NCI-H2107 treated with DMSO at 0.1 percent for 48 hours (cell line): ENCODE measurements around the gene NELFA.
"Not testable (repeated sequence)": the region's sequence is repeated elsewhere in the genome, so short reads cannot be mapped to it uniquely, and the experiment has no call there.

Source experiments
- DNase-seq: peaks from one replicate; lab custom pipeline; 2025; ENCODE audit not compliant: unreplicated experiment; lab: John Stamatoyannopoulos, UW

NELFA gene

DNA sequence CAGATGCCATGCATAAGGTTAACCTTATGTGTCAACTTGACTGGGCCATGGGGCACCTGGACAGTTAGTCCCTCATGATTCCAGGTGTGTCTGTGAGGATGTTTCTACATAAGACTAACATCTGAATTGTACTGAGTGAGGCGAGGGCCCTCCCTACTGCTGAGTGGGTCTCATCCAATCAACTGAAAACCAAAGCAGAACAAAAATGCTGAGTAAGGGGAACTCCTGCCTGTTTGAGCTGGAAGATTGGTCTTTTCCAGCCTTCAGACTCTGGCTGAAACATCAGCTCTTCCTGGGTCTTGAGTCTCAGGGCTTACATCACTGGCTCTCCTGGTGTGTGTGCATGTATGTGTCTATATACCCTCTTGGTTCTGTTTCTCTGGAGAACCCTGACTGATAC is 13.8 kb downstream of the NELFA start:
- no peak for DNase-seq

DNA sequence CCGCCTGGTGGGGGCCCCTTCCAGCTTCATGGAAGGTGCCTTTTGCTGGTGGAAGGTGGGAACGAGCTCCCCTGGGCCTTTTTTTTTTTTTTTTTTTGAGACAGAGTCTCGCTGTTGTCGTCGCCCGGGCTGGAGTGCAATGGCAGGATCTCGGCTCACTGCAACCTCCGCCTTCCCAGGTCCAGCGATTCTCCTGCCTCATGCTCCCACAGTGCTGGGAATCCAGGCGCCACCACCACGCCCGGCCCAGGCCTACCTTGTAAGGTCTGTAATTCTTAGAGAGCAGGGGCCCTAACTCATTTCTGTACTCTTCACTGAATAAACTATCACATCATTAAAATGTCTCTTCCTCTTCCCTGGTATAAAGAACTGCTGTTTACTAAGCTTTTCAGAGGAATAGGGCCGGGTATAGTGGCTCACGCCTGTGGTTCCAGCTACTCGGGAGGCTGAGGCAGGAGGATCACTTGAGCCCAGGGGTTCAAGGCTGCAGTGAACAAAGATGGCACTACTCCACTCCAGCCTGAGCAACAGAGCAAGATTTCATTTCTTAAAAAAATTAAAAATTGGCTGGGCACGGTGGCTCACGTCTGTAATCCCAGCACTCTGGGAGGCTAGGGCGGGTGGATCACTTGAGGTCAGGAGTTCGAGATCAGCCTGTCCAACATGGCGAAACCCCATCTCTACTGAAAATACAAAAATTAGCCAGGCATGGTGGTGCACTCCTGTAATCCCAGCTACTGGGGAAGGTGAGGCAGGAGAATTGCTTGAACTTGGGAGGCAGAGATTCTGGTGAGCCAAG is 14.9 kb downstream of the NELFA start:
- DNase-seq: not testable (repeated sequence)

DNA sequence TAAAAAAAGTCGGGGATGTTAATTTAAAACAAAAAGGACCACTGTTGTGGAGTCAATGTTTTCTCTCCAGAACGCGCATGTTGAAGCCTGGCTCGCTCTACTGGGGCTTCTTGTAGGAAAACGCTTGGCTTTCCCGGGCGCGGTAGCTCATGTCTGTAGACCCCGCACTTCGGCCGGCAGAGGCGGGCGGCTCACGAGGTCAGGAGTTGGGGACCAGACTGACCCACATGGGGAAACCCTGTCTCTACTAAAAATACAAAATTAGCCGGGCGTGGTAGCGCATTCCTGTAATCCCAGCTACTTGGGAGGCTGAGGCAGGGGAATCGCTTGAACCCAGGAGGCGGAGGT is 15.6 kb downstream of the NELFA start:
- DNase-seq: no peak

- no peak for DNase-seq
Observed at GRCh38 chr4:1992468-1993168, 16.2 kb downstream of the NELFA start.

- DNase-seq: no peak
Observed at GRCh38 chr4:1991596-1992434, 17.0 kb downstream of the NELFA start.

GRCh38 chr4:1991087-1991486 is 17.7 kb downstream of the NELFA start:
- DNase-seq: no peak

DNA sequence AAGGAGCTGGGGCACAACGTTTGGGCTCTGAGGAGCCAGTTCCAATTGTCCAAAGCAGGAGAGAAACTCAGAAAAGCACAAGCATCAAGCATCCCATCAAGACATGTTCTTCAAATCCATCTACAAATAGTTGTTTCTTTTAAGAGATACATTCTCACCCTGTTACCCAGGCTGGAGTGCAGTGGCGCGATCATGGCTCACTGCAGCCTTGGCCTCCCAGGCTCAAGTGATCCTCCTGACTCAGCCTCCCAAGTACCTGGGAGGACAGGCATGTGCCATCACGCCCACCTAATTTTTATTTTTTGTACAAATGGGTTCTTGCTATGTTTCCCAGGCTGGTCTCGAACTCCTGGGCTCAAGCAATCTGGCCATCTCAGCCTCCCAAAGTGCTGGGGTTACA is 18.1 kb downstream of the NELFA start:
- no peak for DNase-seq

DNA sequence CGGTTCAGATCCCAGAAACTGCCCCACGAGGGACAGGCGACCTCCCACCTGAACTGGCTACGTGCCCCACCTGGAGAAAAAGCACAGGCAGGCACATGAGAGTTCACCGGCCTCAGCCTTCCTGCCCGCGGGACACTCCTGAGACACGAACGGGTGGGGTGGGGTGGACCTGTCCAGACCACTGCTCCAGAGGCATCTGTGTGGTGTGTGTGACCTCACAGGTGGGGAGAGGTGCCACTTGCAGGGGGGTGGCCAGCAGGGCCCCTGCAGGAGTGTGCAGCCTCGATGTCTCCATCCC is 18.5 kb downstream of the NELFA start:
- DNase-seq: no peak

- DNase-seq: no peak
Observed at GRCh38 chr4:1989533-1990347, 19.0 kb downstream of the NELFA start.

GRCh38 chr4:1988327-1988724 is 20.4 kb downstream of the NELFA start:
- DNase-seq: no peak

GRCh38 chr4:1987721-1988326 is 20.9 kb downstream of the NELFA start:
- no peak for DNase-seq

- no peak for DNase-seq
Observed at GRCh38 chr4:1987296-1987695, 21.5 kb downstream of the NELFA start.

DNA sequence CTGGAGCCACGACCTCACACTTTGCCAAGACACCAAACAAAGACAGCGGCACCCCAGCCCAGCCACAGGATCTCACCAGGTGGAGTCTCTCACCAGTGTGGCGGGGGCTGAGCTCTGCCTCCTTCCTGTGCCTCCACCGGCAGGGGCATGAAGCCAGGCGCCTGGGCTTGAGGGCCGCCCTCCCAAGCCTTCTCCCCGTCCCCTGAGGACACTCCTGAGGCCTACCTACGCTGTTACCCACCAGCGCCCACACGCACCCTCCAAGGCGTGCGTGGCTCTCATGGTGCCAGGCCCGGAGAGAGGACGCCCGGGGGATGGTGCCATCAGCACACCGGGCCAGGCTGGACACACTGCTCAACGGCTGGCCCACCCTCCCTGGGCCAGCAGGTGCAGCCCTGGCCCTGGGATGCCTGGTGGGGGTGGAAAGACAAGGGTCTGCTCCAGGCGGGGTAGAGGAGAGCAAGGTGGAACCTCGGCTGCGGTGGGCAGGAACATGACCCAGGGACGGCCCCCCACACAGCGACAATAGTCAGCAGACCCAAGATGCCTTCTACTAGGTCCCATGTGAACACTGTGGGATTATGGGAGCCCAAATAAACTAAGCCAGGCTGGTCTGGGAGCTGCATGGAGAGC is 22.1 kb downstream of the NELFA start:
- no peak for DNase-seq

- DNase-seq: no peak
Observed at GRCh38 chr4:1985780-1986577, 22.8 kb downstream of the NELFA start.

- DNase-seq: no peak
Observed at GRCh38 chr4:1985294-1985693, 23.5 kb downstream of the NELFA start.

- peak; percentile 6 for DNase-seq
Observed at GRCh38 chr4:1984406-1985191, 24.2 kb downstream of the NELFA start.

GRCh38 chr4:1983846-1984405 is 24.8 kb downstream of the NELFA start:
- DNase-seq: no peak
